ENCODE measurements around the gene PRAMEF13.
"Not testable (repeated sequence)": the region's sequence is repeated elsewhere in the genome, so short reads cannot be mapped to it uniquely, and the experiment has no call there.

DNA sequence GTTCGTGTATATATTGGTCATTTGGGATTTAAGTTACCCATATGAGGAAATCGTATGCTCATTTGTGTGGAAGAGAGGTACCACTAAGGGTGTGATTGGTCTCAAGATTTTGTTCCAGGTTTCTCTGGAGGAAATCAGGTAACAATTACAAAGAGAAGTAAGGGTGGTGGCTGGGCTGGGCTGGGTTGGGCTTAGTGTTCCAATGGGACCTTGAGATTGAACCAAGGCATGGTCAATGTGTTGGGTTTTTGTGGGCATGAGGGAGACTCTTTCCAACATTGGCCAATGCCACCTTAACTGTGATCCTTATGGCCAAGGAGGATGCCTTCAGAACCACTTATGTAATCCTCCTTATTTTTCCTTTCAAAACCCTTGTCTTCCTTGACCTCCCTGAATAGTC is 29.4 kb upstream of the PRAMEF13 start:
- TF ChIP-seq EZH2 (IDR thresholded peaks at IDR 0.05; ENCODE audit: borderline replicate concordance) = not testable (repeated sequence)
- TF ChIP-seq, protein P1, sequence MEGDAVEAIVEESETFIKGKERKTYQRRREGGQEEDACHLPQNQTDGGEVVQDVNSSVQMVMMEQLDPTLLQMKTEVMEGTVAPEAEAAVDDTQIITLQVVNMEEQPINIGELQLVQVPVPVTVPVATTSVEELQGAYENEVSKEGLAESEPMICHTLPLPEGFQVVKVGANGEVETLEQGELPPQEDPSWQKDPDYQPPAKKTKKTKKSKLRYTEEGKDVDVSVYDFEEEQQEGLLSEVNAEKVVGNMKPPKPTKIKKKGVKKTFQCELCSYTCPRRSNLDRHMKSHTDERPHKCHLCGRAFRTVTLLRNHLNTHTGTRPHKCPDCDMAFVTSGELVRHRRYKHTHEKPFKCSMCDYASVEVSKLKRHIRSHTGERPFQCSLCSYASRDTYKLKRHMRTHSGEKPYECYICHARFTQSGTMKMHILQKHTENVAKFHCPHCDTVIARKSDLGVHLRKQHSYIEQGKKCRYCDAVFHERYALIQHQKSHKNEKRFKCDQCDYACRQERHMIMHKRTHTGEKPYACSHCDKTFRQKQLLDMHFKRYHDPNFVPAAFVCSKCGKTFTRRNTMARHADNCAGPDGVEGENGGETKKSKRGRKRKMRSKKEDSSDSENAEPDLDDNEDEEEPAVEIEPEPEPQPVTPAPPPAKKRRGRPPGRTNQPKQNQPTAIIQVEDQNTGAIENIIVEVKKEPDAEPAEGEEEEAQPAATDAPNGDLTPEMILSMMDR (IDR thresholded peaks at IDR 0.05; ENCODE audit: poor library complexity) = not testable (repeated sequence)

All from hepatocyte (in vitro differentiated cells).